GM18517 (cell line): ENCODE measurements around the gene SIDT1.

Source experiments
- ATAC-seq: cut with Tn5 transposase; IDR thresholded peaks from one replicate; pipeline ENCODE4 v1.9.1; 2021; ENCODE audit warnings: mild to moderate bottlenecking, moderate library complexity; ENCODE audit not compliant: unreplicated experiment

Gene SIDT1

GRCh38 chr3:113677737-113678136 is 145.4 kb downstream of the SIDT1 start:
- no peak for ATAC-seq

GRCh38 chr3:113678773-113679172 is 146.4 kb downstream of the SIDT1 start:
- ATAC-seq = no peak
